Caco-2 (cell line): Measurements from ENCODE around the gene ATG2A. TPM values are rescaled to one million over a fixed set of nuclear protein-coding genes. Genes with fewer than 3 reads are reported as not detected.

Experiments
- BruUV-seq: library from RNA; stranded (reverse); fragments of 400-500 nt; replicated peaks from 2 replicates; lab custom pipeline; 2021; lab: Mats Ljungman, UMichigan
- CTCF ChIA-PET: fragments of 300-600 bp; sonication (Branson Sonifier 250); formaldehyde crosslinking; loops from one replicate; lab custom pipeline; 2022; ENCODE audit warnings: antibody characterized with exemption; lab: Charles Lee
- POLR2A ChIA-PET: fragments of 300-600 bp; sonication (Branson Sonifier 250); formaldehyde crosslinking; loops from one replicate; lab custom pipeline; 2022; ENCODE audit warnings: antibody characterized with exemption; lab: Charles Lee
- DNase-seq, 2 experiments: peaks; one replicate each; pipeline versions ENCODE4 v3.0.0 to v3.0.0-alpha.2; 2020 to 2022
- H3K27me3 ChIP-seq: replicated peaks from 2 replicates; pipeline ENCODE4 v1.6.0; 2011; ENCODE audit warnings: low read length; ENCODE audit not compliant: control insufficient read depth, insufficient read depth
- H3K36me3 ChIP-seq: 2 replicates; pipeline ENCODE4 v1.5.1; 2011; ENCODE audit warnings: low read length; ENCODE audit not compliant: control insufficient read depth, insufficient read depth
- H3K4me1 ChIP-seq: fragments of 250-450 bp; sonication (Bioruptor Pico); 2 replicates; pipeline ENCODE4 v1.5.1; 2020; ENCODE audit warnings: mild to moderate bottlenecking
- H3K4me3 ChIP-seq: 2 replicates; pipeline ENCODE4 v1.5.1; 2011; ENCODE audit warnings: low read depth, mild to moderate bottlenecking, control low read depth, low read length
- H3K9me3 ChIP-seq: fragments of 250-450 bp; sonication (Bioruptor Pico); 2 replicates; pipeline ENCODE4 v1.5.1; 2020; ENCODE audit warnings: mild to moderate bottlenecking, moderate library complexity
- H3K27ac Mint-ChIP-seq: one replicate; pipeline ENCODE4 v1.8.0; 2022; ENCODE audit warnings: mixed read lengths; ENCODE audit not compliant: unreplicated experiment
- H3K27me3 Mint-ChIP-seq: one replicate; pipeline ENCODE4 v1.8.0; 2022; ENCODE audit warnings: mixed read lengths; ENCODE audit not compliant: insufficient read depth, unreplicated experiment
- H3K36me3 Mint-ChIP-seq: one replicate; pipeline ENCODE4 v1.8.0; 2022; ENCODE audit warnings: mild to moderate bottlenecking, mixed read lengths; ENCODE audit not compliant: insufficient read depth, unreplicated experiment
- H3K4me1 Mint-ChIP-seq: one replicate; pipeline ENCODE4 v1.8.0; 2022; ENCODE audit warnings: low read depth, mixed read lengths; ENCODE audit not compliant: unreplicated experiment
- H3K4me3 Mint-ChIP-seq: one replicate; pipeline ENCODE4 v1.8.0; 2022; ENCODE audit warnings: mild to moderate bottlenecking, moderate library complexity, mixed read lengths; ENCODE audit not compliant: unreplicated experiment
- H3K9me3 Mint-ChIP-seq: one replicate; pipeline ENCODE4 v1.8.0; 2022; ENCODE audit warnings: mixed read lengths; ENCODE audit not compliant: unreplicated experiment
- CTCF ChIP-seq, 2 experiments: fragments of 200-600 bp in 1 of 2; IDR thresholded peaks; 1 replicate in 1 of 2; 2 replicates in 1 of 2; pipeline versions ENCODE4 v1.5.1 to v1.8.0; 2011 to 2022; ENCODE audit warnings: antibody characterized with exemption in 1 of 2, control low read depth in 1 of 2, inconsistent platforms in 1 of 2, low read depth in 1 of 2, low read length in 1 of 2, mild to moderate bottlenecking in 1 of 2, moderate library complexity in 1 of 2; ENCODE audit not compliant: insufficient read depth in 1 of 2, severe bottlenecking in 1 of 2, unreplicated experiment in 1 of 2
- intact Hi-C: fragments of 100-400 bp; cut with micrococcal nuclease; formaldehyde crosslinking; loops from one replicate; pipeline ENCODE4 v1.10.0; 2022; ENCODE audit not compliant: unreplicated experiment
- total RNA-seq: library from RNA; stranded (reverse); gene quantifications from 2 replicates; pipeline ENCODE4 v1.2.3, GENCODE V29; 2022

Gene ATG2A
- total RNA-seq, 1 experiment from 2014 or later: 27.9 TPM

GRCh38 chr11:64872790-64873488 lies 44.1 kb downstream of the ATG2A start:
- H3K36me3 Mint-ChIP-seq: peaks cover 91% of the 10 kb centered on the region

GRCh38 chr11:64871492-64871891 lies 45.5 kb downstream of the ATG2A start:
- Mint-ChIP-seq H3K9me3 (no peaks in the 10 kb centered on the region), H3K4me1 (peaks cover 26% of the 10 kb centered on the region), H3K36me3 (peaks cover 89% of the 10 kb centered on the region), H3K27ac (peak overlapping the region; percentile 90), H3K27me3 (no peaks in the 10 kb centered on the region), H3K4me3 (peak overlapping the region; percentile 62)
- H3K4me1 ChIP-seq: peaks cover 72% of the 10 kb centered on the region
- no peak for DNase-seq
- BruUV-seq: no TSS peak
- H3K36me3 ChIP-seq: peaks cover 12% of the 10 kb centered on the region
- CTCF ChIA-PET: no interaction called here
- H3K27me3 ChIP-seq: no peaks in the 10 kb centered on the region
- intact Hi-C loops: loop anchor here (2.0 kb wide), 1 partner anchor 17 kb away; no protein-coding TSS in a partner anchor
- no peak for TF ChIP-seq CTCF (IDR thresholded peaks at IDR 0.05; ENCODE audit: insufficient read depth in 1 of 2, low read depth in 1 of 2, low read length in 1 of 2, severe bottlenecking in 1 of 2, unreplicated experiment in 1 of 2)
- H3K4me3 ChIP-seq: no peak overlapping the region
- no peaks in the 10 kb centered on the region for H3K9me3 ChIP-seq
- POLR2A ChIA-PET: no interaction called here

More at GRCh38 chr11:64872790-64873488, 44.1 kb downstream of the ATG2A start:
- DNase-seq: no peak
- Histone ChIP-seq H3K36me3 (peaks cover 11% of the 10 kb centered on the region), H3K4me1 (peaks cover 76% of the 10 kb centered on the region), H3K9me3 (no peaks in the 10 kb centered on the region), H3K4me3 (no peak overlapping the region), H3K27me3 (no peaks in the 10 kb centered on the region)
- ChIA-PET POLR2A (interaction anchor here (0.6 to 1.1 kb wide), 2 partner anchors 8 to 20 kb away, joined by 4 to 7 read pairs; no protein-coding TSS in a partner anchor), CTCF (interaction anchor here (1.0 to 1.6 kb wide), 3 partner anchors 8 to 24 kb away, joined by 4 to 9 read pairs (median 6); no protein-coding TSS in a partner anchor)
- Mint-ChIP-seq H3K27me3 (no peaks in the 10 kb centered on the region), H3K27ac (peak overlapping the region; percentile 63), H3K4me3 (peak overlapping the region; percentile 54), H3K9me3 (no peaks in the 10 kb centered on the region), H3K4me1 (peaks cover 26% of the 10 kb centered on the region)
- TF ChIP-seq CTCF (IDR thresholded peaks at IDR 0.05; ENCODE audit: insufficient read depth in 1 of 2, low read depth in 1 of 2, low read length in 1 of 2, severe bottlenecking in 1 of 2, unreplicated experiment in 1 of 2): no peak
- BruUV-seq: no TSS peak
- intact Hi-C loops: no loop called here

GRCh38 chr11:64870893-64871466 lies 46.0 kb downstream of the ATG2A start:
- Histone ChIP-seq H3K9me3 (no peaks in the 10 kb centered on the region), H3K27me3 (no peaks in the 10 kb centered on the region), H3K4me3 (no peak overlapping the region), H3K36me3 (peaks cover 9% of the 10 kb centered on the region), H3K4me1 (peaks cover 70% of the 10 kb centered on the region)
- POLR2A ChIA-PET: interaction anchor here (1.0 to 1.5 kb wide), 3 partner anchors 18 to 92 kb away, joined by 3 to 5 read pairs (median 5); partner anchors contain the start of gene SF1
- Mint-ChIP-seq H3K9me3 (no peaks in the 10 kb centered on the region), H3K27ac (peak overlapping the region; percentile 90), H3K27me3 (no peaks in the 10 kb centered on the region), H3K4me3 (peak overlapping the region; percentile 62), H3K36me3 (peaks cover 89% of the 10 kb centered on the region), H3K4me1 (peaks cover 30% of the 10 kb centered on the region)
- peak in 1 of 2 experiments; percentile 34 for DNase-seq
- TF ChIP-seq CTCF (IDR thresholded peaks at IDR 0.05; ENCODE audit: insufficient read depth in 1 of 2, low read depth in 1 of 2, low read length in 1 of 2, severe bottlenecking in 1 of 2, unreplicated experiment in 1 of 2): no peak
- CTCF ChIA-PET: interaction anchor here (0.7 to 0.9 kb wide), 2 partner anchors 18 to 23 kb away, joined by 4 read pairs; no protein-coding TSS in a partner anchor
- intact Hi-C loops: loop anchor here (2.0 kb wide), 1 partner anchor 18 kb away; no protein-coding TSS in a partner anchor
- BruUV-seq: no TSS peak
